Activated CD8-positive, alpha-beta T cell treated with anti-CD3 and anti-CD28 coated beads, Interleukin-2, amount 10 ng/mL, durations not matched to agents 7 days and 5 days (primary cell): ENCODE data around the gene PIGBOS1. TPM values are rescaled to one million over a fixed set of nuclear protein-coding genes. Genes with fewer than 3 reads are reported as not detected.

ENCODE experiments used
- ATAC-seq: fragments of 150-1000 bp; cut with Tn5 transposase; one replicate; pipeline ENCODE4 v1.10.0; 2021; ENCODE audit warnings: moderate library complexity
- CTCF ChIA-PET: fragments of 350-600 bp; sonication (Branson Sonifier 250); formaldehyde crosslinking; loops from one replicate; lab custom pipeline; 2021; ENCODE audit warnings: antibody characterized with exemption; lab: Charles Lee
- POLR2A ChIA-PET: fragments of 350-600 bp; sonication (Branson Sonifier 250); formaldehyde crosslinking; loops from one replicate; lab custom pipeline; 2021; ENCODE audit warnings: antibody characterized with exemption; lab: Charles Lee
- DNase-seq: peaks from one replicate; pipeline ENCODE4 v3.0.0-alpha.2; 2020
- H3K27ac Mint-ChIP-seq: one replicate; pipeline ENCODE4 v1.8.0; 2021; ENCODE audit warnings: mild to moderate bottlenecking, mixed read lengths
- H3K27me3 Mint-ChIP-seq: one replicate; pipeline ENCODE4 v1.8.0; 2021; ENCODE audit warnings: low read depth, mixed read lengths
- H3K36me3 Mint-ChIP-seq: one replicate; pipeline ENCODE4 v1.8.0; 2021; ENCODE audit warnings: low read depth, mixed read lengths
- H3K4me1 Mint-ChIP-seq: one replicate; pipeline ENCODE4 v1.8.0; 2021; ENCODE audit warnings: low read depth, mixed read lengths
- H3K4me3 Mint-ChIP-seq: one replicate; pipeline ENCODE4 v1.8.0; 2021; ENCODE audit warnings: mild to moderate bottlenecking, mixed read lengths
- H3K9me3 Mint-ChIP-seq: one replicate; pipeline ENCODE4 v1.8.0; 2022; ENCODE audit warnings: mixed read lengths; ENCODE audit not compliant: insufficient read depth
- total RNA-seq, 2 experiments: library from RNA; stranded (reverse); gene quantifications; one replicate each; pipeline ENCODE4 v1.2.3, GENCODE V29; 2021

PIGBOS1 gene
- total RNA-seq, 2 experiments from 2014 or later, result 8.9 to 12.2 TPM

GRCh38 chr15:55267401-55268175 is 51.3 kb downstream of the PIGBOS1 start:
- Mint-ChIP-seq H3K27ac (peak overlapping the region; percentile 95), H3K4me1 (peaks cover 85% of the 10 kb centered on the region), H3K36me3 (peaks cover 86% of the 10 kb centered on the region), H3K4me3 (peak overlapping the region; percentile 64), H3K27me3 (no peaks in the 10 kb centered on the region), H3K9me3 (peaks cover under 1% of the 10 kb centered on the region)
- peak; percentile 86 for DNase-seq
- ChIA-PET CTCF (interaction anchor here (1.0 to 3.3 kb wide), 13 partner anchors 10 to 51 kb away, joined by 3 to 27 read pairs (median 5); partner anchors contain the start of genes PIGB and PIGBOS1), POLR2A (interaction anchor here (0.8 to 3.5 kb wide), 14 partner anchors 10 to 71 kb away, joined by 3 to 26 read pairs (median 6); partner anchors contain the start of genes PIGB, PIGBOS1 and RSL24D1)
- ATAC-seq, result peak; percentile 94

Other genes starting within 250 kb of the PIGBOS1 start
- 10 to 100 TPM; 79.6 to 85.2 TPM for gene RSL24D1, start 122.2 kb downstream of the PIGBOS1 start, total RNA-seq
- gene RAB27A, start 29.3 kb downstream of the PIGBOS1 start, total RNA-seq, result 100 to 1,000 TPM; 102 to 105 TPM
- gene PIGB, start 99 bp upstream of the PIGBOS1 start, total RNA-seq, result 10 to 100 TPM; 16.4 to 23.7 TPM
- gene CCPG1, start 89.2 kb upstream of the PIGBOS1 start, total RNA-seq, result 10 to 100 TPM in 1 of 2 experiments, 1 to 10 TPM in 1; 8.2 to 10.4 TPM
- gene PIERCE2, start 89.4 kb upstream of the PIGBOS1 start, total RNA-seq, result not detected
- not detected for gene DNAAF4, start 189.1 kb upstream of the PIGBOS1 start, total RNA-seq